Measurements from ENCODE around the gene ZBTB24. TPM values are rescaled to one million over a fixed set of nuclear protein-coding genes. Genes with fewer than 3 reads are reported as not detected.
A peak's percentile ranks its signal among the peaks of the same experiment; 100 is the strongest.

ZBTB24 gene
- total and polyA plus RNA-seq, 2 experiments from 2014 or later: 2.6 to 5.3 TPM

DNA sequence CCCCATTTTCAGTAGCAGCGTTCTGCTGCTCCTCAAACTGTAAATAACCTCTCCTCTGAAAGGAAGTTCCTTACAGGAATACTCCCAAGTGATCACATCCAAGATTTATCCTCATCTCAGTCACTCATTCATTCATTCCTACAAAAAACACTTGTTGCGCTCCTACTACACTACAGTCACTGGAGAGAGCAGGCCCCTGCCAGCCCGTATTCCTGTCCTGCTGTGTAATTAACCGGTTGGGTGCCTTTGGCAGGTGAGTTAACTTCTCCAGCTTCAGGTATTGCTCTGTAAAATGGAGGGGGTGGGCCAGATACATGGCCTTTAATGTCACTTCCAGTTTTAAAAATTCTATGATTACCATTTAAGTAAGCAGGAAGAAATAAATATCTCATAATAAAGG, 15.0 kb upstream of the ZBTB24 start:
- Histone ChIP-seq H3K4me3 (no peak overlapping the region), H3K27ac (no peak overlapping the region), H3K27me3 (no peaks in the 10 kb centered on the region), H3K4me1 (ENCODE audit: low read depth) (no peaks in the 10 kb centered on the region), H3K9me3 (ENCODE audit: low read depth) (no peaks in the 10 kb centered on the region), H3K36me3 (no peaks in the 10 kb centered on the region)
- TF ChIP-seq, protein P1, sequence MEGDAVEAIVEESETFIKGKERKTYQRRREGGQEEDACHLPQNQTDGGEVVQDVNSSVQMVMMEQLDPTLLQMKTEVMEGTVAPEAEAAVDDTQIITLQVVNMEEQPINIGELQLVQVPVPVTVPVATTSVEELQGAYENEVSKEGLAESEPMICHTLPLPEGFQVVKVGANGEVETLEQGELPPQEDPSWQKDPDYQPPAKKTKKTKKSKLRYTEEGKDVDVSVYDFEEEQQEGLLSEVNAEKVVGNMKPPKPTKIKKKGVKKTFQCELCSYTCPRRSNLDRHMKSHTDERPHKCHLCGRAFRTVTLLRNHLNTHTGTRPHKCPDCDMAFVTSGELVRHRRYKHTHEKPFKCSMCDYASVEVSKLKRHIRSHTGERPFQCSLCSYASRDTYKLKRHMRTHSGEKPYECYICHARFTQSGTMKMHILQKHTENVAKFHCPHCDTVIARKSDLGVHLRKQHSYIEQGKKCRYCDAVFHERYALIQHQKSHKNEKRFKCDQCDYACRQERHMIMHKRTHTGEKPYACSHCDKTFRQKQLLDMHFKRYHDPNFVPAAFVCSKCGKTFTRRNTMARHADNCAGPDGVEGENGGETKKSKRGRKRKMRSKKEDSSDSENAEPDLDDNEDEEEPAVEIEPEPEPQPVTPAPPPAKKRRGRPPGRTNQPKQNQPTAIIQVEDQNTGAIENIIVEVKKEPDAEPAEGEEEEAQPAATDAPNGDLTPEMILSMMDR (IDR thresholded peaks at IDR 0.05; ENCODE audit: low read depth, low read length): no peak
- DNase-seq (ENCODE audit: low read depth in 1 of 2, low spot score in 1 of 2): no peak

DNA sequence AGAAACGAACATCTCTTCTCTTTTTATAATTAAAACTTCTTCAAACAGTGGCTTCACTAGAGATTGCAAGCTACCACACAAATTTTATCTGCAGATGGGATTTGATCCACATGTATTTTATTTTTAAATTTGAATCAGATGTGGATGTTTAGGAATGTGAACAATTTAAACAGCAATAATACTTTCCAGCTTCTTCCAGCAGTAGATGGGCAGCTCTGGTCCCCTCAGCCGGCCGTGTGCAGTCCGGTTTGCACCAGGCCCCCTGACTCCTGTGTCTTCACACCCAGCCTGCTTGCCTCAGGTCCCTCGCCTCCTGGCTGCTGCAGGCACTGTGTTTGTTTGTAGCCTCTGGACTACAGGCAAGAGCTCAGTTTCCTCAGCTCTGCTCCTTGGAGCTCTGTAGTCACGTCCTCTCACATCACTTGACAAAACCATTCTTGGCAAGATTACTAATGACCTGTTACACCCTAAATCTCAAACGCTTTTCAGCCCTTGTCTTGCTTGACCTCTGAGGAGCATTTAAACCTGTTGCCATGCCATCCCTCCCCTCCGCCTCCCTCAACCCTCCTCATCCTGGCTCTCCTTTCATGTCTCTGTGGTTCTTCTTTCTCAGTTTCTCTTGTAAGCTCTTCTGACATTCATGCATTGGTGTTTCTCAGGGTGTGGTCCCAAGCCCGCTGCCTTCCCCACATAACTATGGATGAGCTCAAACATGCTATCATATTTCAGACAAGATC, 13.2 kb upstream of the ZBTB24 start:
- no peaks in the 10 kb centered on the region for H3K27me3 ChIP-seq
- no peak for DNase-seq (ENCODE audit: low read depth in 1 of 2, low spot score in 1 of 2)
- TF ChIP-seq, protein P1 (IDR thresholded peaks at IDR 0.05; ENCODE audit: low read depth, low read length): no peak
- peaks cover 7% of the 10 kb centered on the region for H3K4me1 ChIP-seq (ENCODE audit: low read depth)
- H3K36me3 ChIP-seq: no peaks in the 10 kb centered on the region
- no peak overlapping the region for H3K27ac ChIP-seq
- H3K9me3 ChIP-seq (ENCODE audit: low read depth): no peaks in the 10 kb centered on the region
- H3K4me3 ChIP-seq: no peak overlapping the region

DNA sequence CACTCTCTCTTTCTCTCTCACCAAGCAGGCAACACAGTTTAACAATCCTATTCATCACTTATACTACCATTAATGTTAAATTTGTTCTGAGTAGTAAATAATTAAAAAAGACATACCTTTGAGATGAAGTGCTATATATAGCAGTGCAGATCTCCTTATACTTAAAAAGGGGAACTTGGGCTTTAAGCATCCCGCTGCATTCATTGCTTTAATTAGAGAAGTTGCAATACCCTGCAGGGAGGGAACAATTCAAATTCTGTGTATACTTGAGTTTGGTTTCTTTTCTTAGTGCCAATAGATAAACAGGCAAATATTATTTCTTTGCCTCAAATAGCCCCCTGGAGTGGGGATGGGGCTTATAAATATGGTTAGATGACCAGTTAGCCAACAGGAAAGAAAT, 10.8 kb upstream of the ZBTB24 start:
- no peaks in the 10 kb centered on the region for H3K9me3 ChIP-seq (ENCODE audit: low read depth)
- no peaks in the 10 kb centered on the region for H3K27me3 ChIP-seq
- H3K36me3 ChIP-seq: no peaks in the 10 kb centered on the region
- H3K4me1 ChIP-seq (ENCODE audit: low read depth): peaks cover 7% of the 10 kb centered on the region
- DNase-seq (ENCODE audit: low read depth in 1 of 2, low spot score in 1 of 2): no peak
- no peak overlapping the region for H3K4me3 ChIP-seq
- TF ChIP-seq, protein P1 (IDR thresholded peaks at IDR 0.05; ENCODE audit: low read depth, low read length): no peak
- no peak overlapping the region for H3K27ac ChIP-seq

DNA sequence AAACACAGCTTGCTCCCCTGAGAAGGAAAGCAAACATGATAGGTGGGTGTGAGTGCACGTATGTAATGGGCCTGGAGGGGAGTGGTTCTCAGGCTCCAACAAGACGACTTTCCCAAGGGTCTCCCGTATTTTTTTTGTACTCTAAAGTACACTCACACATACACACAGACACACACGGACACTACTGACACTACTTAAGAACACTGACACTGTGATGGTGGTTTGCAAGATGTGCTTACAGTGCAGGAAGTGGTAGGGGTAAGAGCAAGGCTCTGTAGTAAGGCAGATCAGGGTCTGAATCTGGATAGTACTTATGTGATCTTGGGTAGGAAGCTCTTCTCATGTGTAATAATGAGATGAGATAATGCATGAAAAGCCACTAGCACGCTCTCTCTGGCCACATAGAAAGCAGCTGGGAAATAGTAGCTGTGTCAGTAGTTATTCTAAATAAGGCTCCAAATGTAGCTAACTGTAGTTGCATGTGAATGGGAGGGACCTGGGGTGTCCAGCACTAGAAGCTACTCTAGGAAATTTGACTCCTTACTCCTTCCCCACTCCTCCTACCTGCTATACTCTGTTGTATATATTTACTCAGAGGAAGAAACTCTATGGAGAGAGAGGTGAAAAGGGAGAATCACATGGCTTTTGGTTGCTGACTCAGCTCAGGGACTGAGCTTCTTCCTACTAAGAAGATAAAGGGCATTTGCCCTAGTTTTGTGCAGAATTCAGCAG, 8.4 kb upstream of the ZBTB24 start:
- Histone ChIP-seq H3K36me3 (no peaks in the 10 kb centered on the region), H3K4me3 (no peak overlapping the region), H3K27ac (peak overlapping the region; percentile 32), H3K4me1 (ENCODE audit: low read depth) (peaks cover 7% of the 10 kb centered on the region), H3K9me3 (ENCODE audit: low read depth) (no peaks in the 10 kb centered on the region), H3K27me3 (no peaks in the 10 kb centered on the region)
- TF ChIP-seq, protein P1 (IDR thresholded peaks at IDR 0.05; ENCODE audit: low read depth, low read length): no peak
- peak; percentile 32 to 45 for DNase-seq (ENCODE audit: low read depth in 1 of 2, low spot score in 1 of 2)

DNA sequence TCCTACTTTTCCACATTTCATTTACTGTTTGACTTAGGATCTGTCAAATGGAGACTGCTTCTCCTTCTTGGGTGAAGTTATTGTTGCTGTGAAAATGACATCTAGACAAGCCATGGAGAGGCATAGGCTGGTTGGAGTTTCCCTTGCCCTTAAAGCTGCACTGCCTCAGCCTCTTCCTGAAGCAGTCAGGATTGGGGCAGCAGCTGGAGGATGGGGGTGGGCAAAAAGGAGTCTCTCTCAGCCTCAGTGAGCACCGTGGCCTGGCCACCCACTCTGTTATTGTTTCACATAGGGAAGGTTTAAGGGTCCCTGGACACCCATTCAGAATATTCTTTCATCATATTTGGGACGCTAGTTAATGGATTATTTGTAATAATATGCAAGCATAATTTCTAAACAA, 7.7 kb upstream of the ZBTB24 start:
- TF ChIP-seq, protein P1 (IDR thresholded peaks at IDR 0.05; ENCODE audit: low read depth, low read length): no peak
- DNase-seq (ENCODE audit: low read depth in 1 of 2, low spot score in 1 of 2): no peak
- peaks cover 7% of the 10 kb centered on the region for H3K4me1 ChIP-seq (ENCODE audit: low read depth)
- H3K4me3 ChIP-seq: no peak overlapping the region
- H3K27ac ChIP-seq: no peak overlapping the region
- H3K27me3 ChIP-seq: no peaks in the 10 kb centered on the region
- no peaks in the 10 kb centered on the region for H3K9me3 ChIP-seq (ENCODE audit: low read depth)
- no peaks in the 10 kb centered on the region for H3K36me3 ChIP-seq

Measured in cardiac muscle cell (in vitro differentiated cells and primary cell).